Measurements from ENCODE around the gene CEACAM21.

Gene CEACAM21

GRCh38 chr19:41575998-41576397 is at the start of gene CEACAM21:
Gene CEACAM21 (plus strand): TSS chr19:41576166. CDS start chr19:41576275, 109 bp downstream.
- in situ Hi-C loops (cut with MboI; ENCODE audit: low pct_unique_long_range_greater_than_20kb, low sequenced_read_pairs) = loop anchor here (10.0 kb wide), 1 partner anchor 131 kb away; the partner anchor contains the start of gene ERICH4
- DNase-seq = peak; percentile 91

- no peak for DNase-seq
- in situ Hi-C loops (cut with MboI; ENCODE audit: low pct_unique_long_range_greater_than_20kb, low sequenced_read_pairs) = no loop called here
Measured at GRCh38 chr19:41527089-41527488, 48.9 kb upstream of the CEACAM21 start.

GRCh38 chr19:41528106-41528505 is 47.9 kb upstream of the CEACAM21 start:
- DNase-seq = peak; percentile 94
- in situ Hi-C loops (cut with MboI; ENCODE audit: low pct_unique_long_range_greater_than_20kb, low sequenced_read_pairs) = no loop called here

- in situ Hi-C loops (cut with MboI; ENCODE audit: low pct_unique_long_range_greater_than_20kb, low sequenced_read_pairs) = no loop called here
- no peak for DNase-seq
Measured at GRCh38 chr19:41529484-41530183, 46.3 kb upstream of the CEACAM21 start.

GRCh38 chr19:41530184-41530534 is 45.8 kb upstream of the CEACAM21 start:
- DNase-seq = no peak
- in situ Hi-C loops (cut with MboI; ENCODE audit: low pct_unique_long_range_greater_than_20kb, low sequenced_read_pairs) = no loop called here

- in situ Hi-C loops (cut with MboI; ENCODE audit: low pct_unique_long_range_greater_than_20kb, low sequenced_read_pairs) = no loop called here
- peak; percentile 92 for DNase-seq
Measured at GRCh38 chr19:41530761-41531301, 45.1 kb upstream of the CEACAM21 start.

GRCh38 chr19:41531438-41532311 is 44.3 kb upstream of the CEACAM21 start:
- in situ Hi-C loops (cut with MboI; ENCODE audit: low pct_unique_long_range_greater_than_20kb, low sequenced_read_pairs) = no loop called here
- peak; percentile 98 for DNase-seq

- DNase-seq = no peak
- in situ Hi-C loops (cut with MboI; ENCODE audit: low pct_unique_long_range_greater_than_20kb, low sequenced_read_pairs) = no loop called here
Measured at GRCh38 chr19:41532526-41532925, 43.4 kb upstream of the CEACAM21 start.

- in situ Hi-C loops (cut with MboI; ENCODE audit: low pct_unique_long_range_greater_than_20kb, low sequenced_read_pairs) = no loop called here
- DNase-seq = peak; percentile 58
Measured at GRCh38 chr19:41533671-41534215, 42.2 kb upstream of the CEACAM21 start.

- in situ Hi-C loops (cut with MboI; ENCODE audit: low pct_unique_long_range_greater_than_20kb, low sequenced_read_pairs) = no loop called here
Measured at GRCh38 chr19:41535029-41535622, 40.8 kb upstream of the CEACAM21 start.

GRCh38 chr19:41537789-41538188 is 38.2 kb upstream of the CEACAM21 start:
- peak; percentile 67 for DNase-seq

More at GRCh38 chr19:41535029-41535622, 40.8 kb upstream of the CEACAM21 start:
- no peak for DNase-seq

GRCh38 chr19:41540041-41540695 is 35.8 kb upstream of the CEACAM21 start:
- DNase-seq = no peak

More at GRCh38 chr19:41537789-41538188, 38.2 kb upstream of the CEACAM21 start:
- in situ Hi-C loops (cut with MboI; ENCODE audit: low pct_unique_long_range_greater_than_20kb, low sequenced_read_pairs) = no loop called here

GRCh38 chr19:41541990-41542584 is 33.9 kb upstream of the CEACAM21 start:
- DNase-seq = peak; percentile 65
- in situ Hi-C loops (cut with MboI; ENCODE audit: low pct_unique_long_range_greater_than_20kb, low sequenced_read_pairs) = no loop called here

More at GRCh38 chr19:41540041-41540695, 35.8 kb upstream of the CEACAM21 start:
- in situ Hi-C loops (cut with MboI; ENCODE audit: low pct_unique_long_range_greater_than_20kb, low sequenced_read_pairs) = no loop called here

GRCh38 chr19:41542622-41543021 is 33.3 kb upstream of the CEACAM21 start:
- in situ Hi-C loops (cut with MboI; ENCODE audit: low pct_unique_long_range_greater_than_20kb, low sequenced_read_pairs) = no loop called here
- no peak for DNase-seq

- in situ Hi-C loops (cut with MboI; ENCODE audit: low pct_unique_long_range_greater_than_20kb, low sequenced_read_pairs) = no loop called here
- no peak for DNase-seq
Measured at GRCh38 chr19:41543582-41543981, 32.4 kb upstream of the CEACAM21 start.

GRCh38 chr19:41545547-41545946 is 30.4 kb upstream of the CEACAM21 start:
- peak; percentile 68 for DNase-seq

GRCh38 chr19:41546386-41546789 is 29.6 kb upstream of the CEACAM21 start:
- DNase-seq = peak; percentile 72
- in situ Hi-C loops (cut with MboI; ENCODE audit: low pct_unique_long_range_greater_than_20kb, low sequenced_read_pairs) = no loop called here

More at GRCh38 chr19:41545547-41545946, 30.4 kb upstream of the CEACAM21 start:
- in situ Hi-C loops (cut with MboI; ENCODE audit: low pct_unique_long_range_greater_than_20kb, low sequenced_read_pairs) = no loop called here

- in situ Hi-C loops (cut with MboI; ENCODE audit: low pct_unique_long_range_greater_than_20kb, low sequenced_read_pairs) = no loop called here
- DNase-seq = no peak
Measured at GRCh38 chr19:41546961-41547360, 29.0 kb upstream of the CEACAM21 start.
